ENCODE data around the gene BACE1.
"Not testable (repeated sequence)": the region's sequence is repeated elsewhere in the genome, so short reads cannot be mapped to it uniquely, and the experiment has no call there.

BACE1 gene

GRCh38 chr11:117272175-117272574 lies 43.9 kb downstream of the BACE1 start:
- not testable (repeated sequence) for DNase-seq

- no peak for DNase-seq
Measured at GRCh38 chr11:117271208-117271607, 44.8 kb downstream of the BACE1 start.

- DNase-seq = no peak
Measured at GRCh38 chr11:117269856-117270255, 46.2 kb downstream of the BACE1 start.

GRCh38 chr11:117265745-117266144 lies 50.3 kb downstream of the BACE1 start:
- no peak for DNase-seq

- not testable (repeated sequence) for DNase-seq
Measured at GRCh38 chr11:117264624-117265323, 51.3 kb downstream of the BACE1 start.

- no peak for DNase-seq
Measured at GRCh38 chr11:117259417-117259816, 56.6 kb downstream of the BACE1 start.

- DNase-seq = no peak
Measured at GRCh38 chr11:117258576-117258975, 57.5 kb downstream of the BACE1 start.

GRCh38 chr11:117256573-117256972 lies 59.5 kb downstream of the BACE1 start:
- DNase-seq = no peak

GRCh38 chr11:117255966-117256365 lies 60.1 kb downstream of the BACE1 start:
- DNase-seq = no peak

GRCh38 chr11:117251506-117251905 lies 64.5 kb downstream of the BACE1 start:
- no peak for DNase-seq

- DNase-seq = no peak
Measured at GRCh38 chr11:117249571-117249970, 66.5 kb downstream of the BACE1 start.

- DNase-seq = no peak
Measured at GRCh38 chr11:117248341-117248740, 67.7 kb downstream of the BACE1 start.

- DNase-seq = no peak
Measured at GRCh38 chr11:117239295-117239694, 76.8 kb downstream of the BACE1 start.

GRCh38 chr11:117238221-117238620 lies 77.8 kb downstream of the BACE1 start:
- DNase-seq = no peak
